Ovary (tissue), 9 donors: ENCODE results near the gene DVL1. TPM values are rescaled to one million over a fixed set of nuclear protein-coding genes. Genes with fewer than 3 reads are reported as not detected.

Experiments used
- DNase-seq, 5 donors: peaks; one replicate each; pipeline ENCODE4 v3.0.0-alpha.2; 2019 to 2020
- H3K27ac ChIP-seq, 2 donors: fragments of 200-600 bp; one replicate each; pipeline versions ENCODE4 v1.5.1 to v1.8.0; 2019 to 2022
- H3K27me3 ChIP-seq: fragments of 200-600 bp; one replicate; pipeline ENCODE4 v1.8.0; 2022
- H3K36me3 ChIP-seq: fragments of 200-600 bp; sonication (generic); one replicate; pipeline ENCODE4 v1.5.1; 2019
- H3K4me1 ChIP-seq: one replicate; pipeline ENCODE4 v1.8.1; 2013; ENCODE audit warnings: mild to moderate bottlenecking, moderate library complexity; ENCODE audit not compliant: insufficient read depth
- H3K4me3 ChIP-seq: fragments of 200-600 bp; sonication (generic); one replicate; pipeline ENCODE4 v1.5.1; 2017
- H3K9me3 ChIP-seq, 2 donors: fragments of 200-600 bp in 1 of 2; sonication (generic) in 1 of 2; one replicate each; pipeline versions ENCODE4 v1.5.1 to v1.8.1; 2013 to 2019; ENCODE audit warnings: mild to moderate bottlenecking in 1 of 2, moderate library complexity in 1 of 2
- CTCF ChIP-seq, 3 donors: fragments of 450-650 bp in 2 of 3; fragments of 200-600 bp in 1 of 3; IDR thresholded peaks; one replicate each; pipeline versions ENCODE4 v1.5.1 to v1.8.0; 2016 to 2022; ENCODE audit warnings: antibody characterized with exemption in 3 of 3, mild to moderate bottlenecking in 1 of 3
- EP300 ChIP-seq: sonication (generic); formaldehyde crosslinking; IDR thresholded peaks from one replicate; pipeline ENCODE4 v1.6.1; 2017; ENCODE audit warnings: antibody characterized with exemption
- POLR2A ChIP-seq: fragments of 450-650 bp; IDR thresholded peaks from one replicate; pipeline ENCODE4 v1.6.1; 2017; ENCODE audit warnings: antibody characterized with exemption, mild to moderate bottlenecking, moderate library complexity
- WGBS, 3 donors: extraction: QIAGEN DNeasy Blood & Tissue Kit in 1 of 3; methylation state at CpG; one replicate each; pipeline versions ENCODE4 v1.1.5 to v1.1.7; 2013 to 2017; 5-methylcytosine and 5-hydroxymethylcytosine counted together
- intact Hi-C, 4 donors: fragments of 100-400 bp; cut with DNase I; formaldehyde crosslinking; loops; one replicate each; pipeline versions ENCODE4 v1.11.0 to v1.15.1; 2022 to 2023
- polyA plus RNA-seq, 2 donors: library from polyadenylated mRNA; stranded (reverse); fragments of 200-250 nt in 1 of 2; fragments of 350-450 nt in 1 of 2; fragmentation: Illumina TruSeq in 1 of 2; extraction: RNeasy Lipid Tissue Mini Kit (QIAGEN cat#74804) in 1 of 2; gene quantifications; one replicate each; pipeline ENCODE4 v1.2.3, GENCODE V29; 2013 to 2014
- total RNA-seq, 7 donors: library from RNA; depleted of rRNA in 2 of 7; stranded (reverse); fragments of >200 nt in 2 of 7; fragmentation: NEBNext Ultra II Directional in 3 of 7; extraction: Animal tissue kit (Norgen Biotek cat#: 25700) in 3 of 7; gene quantifications; one replicate each; pipeline versions ENCODE4 v1.1.0 to v1.2.4, GENCODE V29; 2016 to 2023
- donor health status: DM: no; HTN: no; CAD: no; lungs with moderate emphysema.
- donor health status: DM: no; HTN: no; CAD: no.
- donor health status: Bipolar disorder and iron deficiency.
- donor health status: DM: yes; HTN: yes; CAD: no.
- donor health status: DM: no; HTN: no; CAD: no.
- donor health status: DM: yes; HTN: yes; CAD: no.

The DVL1 gene
- total and polyA plus RNA-seq, 9 donors = 2.1 to 85.2 (median 62.5) TPM

GRCh38 chr1:1296070-1297061, 52.9 kb downstream of the DVL1 start:
- H3K9me3 ChIP-seq = no peaks in the 10 kb centered on the region
- H3K4me3 ChIP-seq = no peak overlapping the region
- H3K36me3 ChIP-seq = no peaks in the 10 kb centered on the region
- peak in 1 of 5 donors; percentile 37 for DNase-seq
- no peaks in the 10 kb centered on the region for H3K27me3 ChIP-seq
- WGBS, 3 donors = 90% methylated on average over 55 to 62 of the region's 62 CpGs
- intact Hi-C loops = loop anchor here in 3 of 4 donors (10.0 kb wide), 2 partner anchors 252 to 312 kb away; partner anchors contain the start of gene PERM1 (in 2 of the 3)
- no peak for TF ChIP-seq POLR2A
- TF ChIP-seq CTCF (IDR thresholded peaks at IDR 0.05) = no peak
- TF ChIP-seq EP300 = no peak
- no peaks in the 10 kb centered on the region for H3K4me1 ChIP-seq
- H3K27ac ChIP-seq = no peak overlapping the region

GRCh38 chr1:1295154-1295923, 53.9 kb downstream of the DVL1 start:
- no peak overlapping the region for H3K4me3 ChIP-seq
- DNase-seq = peak in 1 of 5 donors; percentile 34
- peaks cover 3% of the 10 kb centered on the region for H3K4me1 ChIP-seq
- no peak overlapping the region for H3K27ac ChIP-seq
- WGBS, 3 donors = 90 to 93% (median 93%) methylated on average over 34 to 35 of the region's 35 CpGs
- H3K9me3 ChIP-seq = no peaks in the 10 kb centered on the region
- no peaks in the 10 kb centered on the region for H3K27me3 ChIP-seq
- intact Hi-C loops = loop anchor here in 3 of 4 donors (10.0 kb wide), 2 partner anchors 251 to 311 kb away; partner anchors contain the start of gene PERM1 (in 2 of the 3)
- TF ChIP-seq EP300 = no peak
- no peak for TF ChIP-seq CTCF (IDR thresholded peaks at IDR 0.05)
- no peak for TF ChIP-seq POLR2A
- H3K36me3 ChIP-seq = no peaks in the 10 kb centered on the region

GRCh38 chr1:1294250-1294890, 54.8 kb downstream of the DVL1 start:
- H3K4me1 ChIP-seq = peaks cover 3% of the 10 kb centered on the region
- H3K27ac ChIP-seq = no peak overlapping the region
- H3K36me3 ChIP-seq = no peaks in the 10 kb centered on the region
- DNase-seq = peak in 1 of 5 donors; percentile 37
- intact Hi-C loops = loop anchor here in 3 of 4 donors (5.0 to 10.0 kb wide), 3 partner anchors 172 to 310 kb away; partner anchors contain the start of gene PERM1 (in 2 of the 3)
- no peaks in the 10 kb centered on the region for H3K9me3 ChIP-seq
- H3K27me3 ChIP-seq = no peaks in the 10 kb centered on the region
- no peak overlapping the region for H3K4me3 ChIP-seq
- no peak for TF ChIP-seq CTCF (IDR thresholded peaks at IDR 0.05)
- no peak for TF ChIP-seq EP300
- no peak for TF ChIP-seq POLR2A
- WGBS, 3 donors = 85 to 92% (median 89%) methylated on average over 25 to 58 of the region's 58 CpGs
